Limb (tissue), 2 donors: ENCODE measurements around the gene ANKRA2.

ENCODE experiments used
- DNase-seq, 2 donors: peaks; one replicate each; pipeline ENCODE4 v3.0.0-alpha.2; 2016; ENCODE audit errors: extremely low spot score in 2 of 2

Gene ANKRA2, protein sequence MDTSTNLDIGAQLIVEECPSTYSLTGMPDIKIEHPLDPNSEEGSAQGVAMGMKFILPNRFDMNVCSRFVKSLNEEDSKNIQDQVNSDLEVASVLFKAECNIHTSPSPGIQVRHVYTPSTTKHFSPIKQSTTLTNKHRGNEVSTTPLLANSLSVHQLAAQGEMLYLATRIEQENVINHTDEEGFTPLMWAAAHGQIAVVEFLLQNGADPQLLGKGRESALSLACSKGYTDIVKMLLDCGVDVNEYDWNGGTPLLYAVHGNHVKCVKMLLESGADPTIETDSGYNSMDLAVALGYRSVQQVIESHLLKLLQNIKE

DNA sequence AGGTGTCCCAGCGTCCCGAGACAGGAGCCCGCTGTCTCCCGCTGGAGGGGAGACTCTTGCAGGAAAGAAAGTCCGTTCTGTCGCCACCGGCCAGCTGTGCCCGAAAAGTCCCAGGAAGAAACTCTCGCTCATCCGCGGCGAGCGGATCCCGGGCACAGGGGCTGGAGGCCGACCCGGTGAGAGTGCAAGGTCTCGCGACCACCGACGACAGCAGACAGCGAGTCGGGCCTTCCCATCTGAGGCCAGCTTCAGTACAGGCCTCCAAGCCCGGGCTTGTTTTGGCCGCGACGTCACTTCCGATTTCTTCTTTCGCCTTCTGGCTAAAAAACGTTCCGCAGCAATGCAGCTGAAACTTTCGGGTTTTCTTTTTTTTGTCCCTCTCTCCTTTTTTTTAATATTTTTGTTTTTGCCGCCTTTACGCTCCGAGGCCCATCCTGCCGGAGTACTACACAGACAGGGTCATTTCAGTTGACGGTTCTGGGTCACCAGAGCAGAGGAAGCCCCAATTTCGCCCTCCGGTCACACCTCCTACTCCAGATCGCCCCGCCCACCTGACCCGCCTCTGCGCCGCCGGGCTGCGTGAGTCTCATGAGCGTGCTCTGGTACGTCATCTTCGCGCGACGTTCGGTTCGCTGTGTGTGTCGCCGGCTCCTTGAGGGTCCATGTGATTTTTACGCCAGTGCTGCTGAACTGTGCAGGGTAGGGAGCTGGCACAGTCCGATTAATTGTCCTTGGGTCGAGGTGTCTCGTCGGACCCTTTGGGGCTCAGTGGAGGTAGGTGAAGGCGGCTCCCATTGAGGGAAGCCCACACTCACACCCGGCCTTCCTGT, at the start of gene ANKRA2, which contains the start of gene UTP15:
TSS of gene ANKRA2 (minus strand) at position 501 of the 830 bp plus-strand sequence. CDS start 2,758 bp downstream, outside the sequence.
TSS of gene UTP15 (plus strand) at position 605 of the 830 bp plus-strand sequence. CDS start 1,602 bp downstream, outside the sequence.
- peak; percentile 97 to 99 for DNase-seq

DNA sequence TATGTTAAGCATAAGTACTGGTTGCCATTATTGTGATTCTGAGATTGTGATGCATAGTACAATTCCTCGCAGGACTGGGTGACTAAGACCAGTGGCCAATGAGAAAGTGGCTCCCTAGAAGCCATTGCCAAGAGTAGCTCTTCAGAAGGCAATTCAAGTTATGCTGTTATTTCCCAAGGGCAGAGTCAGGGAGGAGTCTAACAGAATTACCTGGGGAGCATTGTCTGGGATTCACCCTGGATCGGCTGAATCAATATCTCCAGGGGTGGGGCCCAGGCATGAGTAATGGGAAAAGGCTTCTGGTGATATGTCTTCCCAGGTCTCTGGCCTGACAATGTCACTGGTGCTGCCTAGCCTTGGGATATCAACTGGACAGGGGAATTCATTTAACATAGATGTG, 49.6 kb upstream of the ANKRA2 start:
- DNase-seq: no peak

DNA sequence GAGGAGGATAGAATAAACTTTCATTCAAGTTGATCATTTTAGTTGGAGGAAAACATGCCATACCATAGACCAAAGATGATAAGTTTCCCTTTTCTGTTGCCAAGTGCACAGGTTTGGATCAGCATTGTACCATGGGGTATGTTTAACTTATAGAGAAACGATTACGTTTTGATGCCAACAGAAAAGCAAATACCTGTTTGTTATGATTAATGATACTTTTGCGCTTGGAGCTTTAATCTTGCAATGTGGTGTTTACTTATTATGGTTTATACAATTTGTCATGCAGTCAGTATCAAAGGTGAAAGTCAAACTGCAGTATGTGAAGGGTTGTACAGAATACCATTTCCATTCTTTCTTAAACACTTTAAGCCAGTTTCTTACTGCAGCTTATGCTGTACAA, 47.4 kb upstream of the ANKRA2 start:
- no peak for DNase-seq

DNA sequence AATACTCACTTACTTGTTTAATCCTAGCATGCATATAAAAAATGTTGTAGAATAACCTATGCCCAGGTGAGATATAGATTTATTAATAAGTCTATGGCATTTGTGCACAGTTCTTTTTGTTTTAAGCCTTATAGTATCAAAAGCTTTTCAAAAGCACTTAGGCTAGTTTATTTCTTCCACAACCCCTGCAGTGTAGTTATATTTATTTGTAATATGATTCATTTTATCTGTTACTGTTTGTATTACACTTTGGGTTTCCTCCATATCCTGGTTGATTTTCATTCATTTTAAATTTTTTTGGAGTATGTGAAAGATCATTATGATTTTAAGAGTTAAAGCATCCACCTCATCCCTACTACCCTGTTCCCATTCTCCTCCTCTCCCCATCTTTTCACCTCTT, 41.8 kb upstream of the ANKRA2 start:
- no peak for DNase-seq

DNA sequence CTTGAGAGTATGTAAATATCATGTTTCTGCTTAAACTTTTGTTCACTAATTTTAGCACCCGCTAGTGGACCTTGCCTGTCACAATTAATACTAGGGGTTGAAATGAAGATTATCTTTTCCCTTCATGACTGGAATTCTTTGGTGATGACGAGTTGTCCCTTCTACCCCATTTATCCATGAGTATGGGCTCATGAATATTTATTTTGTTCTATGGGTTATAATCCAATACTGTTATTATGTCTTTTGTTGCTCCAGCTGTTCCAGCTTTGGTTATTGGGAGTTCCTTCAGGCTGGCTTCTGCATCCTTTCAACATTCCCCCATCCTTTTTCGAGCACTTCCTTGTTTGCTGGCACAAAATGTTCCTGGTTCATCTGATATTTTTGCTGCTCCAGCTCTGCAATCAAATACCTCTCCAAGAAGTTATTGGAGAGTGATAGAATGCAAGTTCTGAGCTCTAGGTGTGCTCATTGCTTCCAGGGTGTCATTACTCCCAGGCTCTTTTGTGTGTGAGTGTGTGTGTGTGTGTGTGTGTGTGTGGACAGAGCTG, 40.8 kb upstream of the ANKRA2 start:
- DNase-seq: no peak

DNA sequence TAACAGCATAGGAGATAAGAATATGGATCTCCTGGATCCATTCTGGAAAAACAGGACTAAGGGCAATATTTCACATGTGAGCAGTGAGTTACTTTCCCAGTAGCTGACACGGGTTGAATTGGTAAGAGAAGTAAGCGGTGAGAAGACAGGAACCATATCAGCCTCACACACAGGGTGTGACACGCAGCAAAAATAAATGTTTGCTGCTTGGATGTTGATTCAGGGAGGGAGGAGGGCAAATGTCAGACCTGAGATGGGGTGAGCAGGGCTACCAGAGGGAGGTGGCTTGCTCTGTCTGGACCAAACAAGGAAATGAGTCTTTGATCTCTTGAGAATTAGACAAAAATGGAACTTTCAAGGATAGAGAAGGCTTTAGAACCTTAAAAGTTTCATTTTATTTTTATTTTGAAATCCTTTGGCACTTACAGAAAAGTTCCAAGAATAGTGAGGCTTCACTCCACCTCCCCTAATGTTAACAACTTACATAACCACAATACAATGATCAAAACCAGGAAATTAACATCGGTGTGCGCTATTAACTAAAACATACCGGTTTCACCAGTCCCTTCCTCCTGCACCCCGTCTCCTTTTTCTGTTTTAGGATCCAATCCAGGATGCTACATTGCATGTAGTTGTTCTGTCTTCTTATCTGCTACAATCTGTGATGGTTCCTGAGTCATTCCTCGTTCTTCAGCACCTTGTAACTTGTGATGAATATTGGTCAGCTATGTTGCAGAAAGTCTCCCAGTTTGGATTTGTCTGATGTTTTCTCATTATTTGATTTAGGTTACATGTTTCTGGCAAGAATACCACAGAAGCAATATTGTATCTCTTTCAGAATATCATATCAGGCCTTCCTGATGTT, 40.0 kb upstream of the ANKRA2 start:
- no peak for DNase-seq

DNA sequence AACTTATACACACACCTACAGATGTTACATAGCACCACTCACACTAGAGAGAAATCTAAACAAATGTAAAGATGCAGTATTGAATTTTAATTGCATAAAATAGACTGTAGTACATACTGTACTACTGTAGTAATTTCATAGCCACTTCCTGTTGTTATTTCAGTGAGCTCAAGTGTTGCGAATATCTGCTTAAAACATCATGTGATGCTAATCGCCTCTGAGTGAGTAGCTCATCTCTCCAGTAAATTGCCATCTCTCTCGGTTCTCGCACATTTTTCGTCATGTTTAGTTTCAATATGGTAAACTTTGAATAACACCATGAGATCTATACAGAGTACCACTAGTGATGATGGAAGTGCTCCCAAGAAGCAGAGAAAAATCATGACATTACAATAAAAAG, 38.6 kb upstream of the ANKRA2 start:
- DNase-seq: no peak

DNA sequence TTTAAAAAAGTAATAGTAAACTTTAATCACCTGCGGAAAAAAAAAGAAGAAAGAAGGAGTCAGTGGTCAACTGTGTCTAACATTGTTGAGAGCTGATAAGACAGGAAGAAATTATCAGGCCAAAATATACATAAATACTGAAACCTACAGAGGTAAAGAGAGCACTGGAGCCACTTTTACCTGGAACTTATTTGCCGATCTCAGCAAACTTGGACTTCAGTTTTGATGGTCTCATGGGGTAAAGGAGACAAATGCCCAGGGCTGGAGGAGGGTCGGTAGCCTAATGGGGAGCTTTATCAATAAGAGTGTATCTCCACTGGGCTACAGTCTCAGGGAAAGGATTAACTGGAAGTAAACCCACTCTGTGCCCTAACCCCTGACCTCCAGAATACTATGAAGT, 33.9 kb upstream of the ANKRA2 start:
- DNase-seq: no peak

DNA sequence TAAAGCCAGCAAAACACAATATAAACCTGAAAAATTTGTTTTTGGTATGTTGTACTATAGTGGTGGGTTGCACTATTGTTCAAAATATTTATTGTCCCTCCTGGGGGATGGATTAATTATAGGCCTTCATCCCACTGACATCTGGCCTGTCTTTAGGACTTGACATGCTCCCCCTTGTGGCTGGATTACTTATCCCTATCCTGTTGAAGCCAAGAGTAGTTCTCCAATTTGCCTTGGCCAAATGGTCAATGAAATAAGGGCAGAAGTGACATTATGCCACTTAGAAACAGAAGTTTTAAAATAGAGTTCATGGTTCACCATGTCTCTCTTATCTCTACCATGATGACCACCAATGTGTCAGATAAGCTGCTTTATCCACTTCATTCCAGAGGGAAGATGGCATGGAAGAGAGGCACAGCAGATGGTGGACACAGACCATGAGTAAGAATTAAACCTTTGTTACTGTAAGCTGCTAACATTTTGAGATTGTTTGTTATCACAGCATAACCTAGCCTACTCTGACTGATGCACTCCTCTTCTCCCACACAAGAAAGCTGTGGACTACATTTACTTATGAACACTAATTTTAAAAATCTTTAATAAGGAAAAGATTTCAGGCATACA, 31.4 kb upstream of the ANKRA2 start:
- no peak for DNase-seq

DNA sequence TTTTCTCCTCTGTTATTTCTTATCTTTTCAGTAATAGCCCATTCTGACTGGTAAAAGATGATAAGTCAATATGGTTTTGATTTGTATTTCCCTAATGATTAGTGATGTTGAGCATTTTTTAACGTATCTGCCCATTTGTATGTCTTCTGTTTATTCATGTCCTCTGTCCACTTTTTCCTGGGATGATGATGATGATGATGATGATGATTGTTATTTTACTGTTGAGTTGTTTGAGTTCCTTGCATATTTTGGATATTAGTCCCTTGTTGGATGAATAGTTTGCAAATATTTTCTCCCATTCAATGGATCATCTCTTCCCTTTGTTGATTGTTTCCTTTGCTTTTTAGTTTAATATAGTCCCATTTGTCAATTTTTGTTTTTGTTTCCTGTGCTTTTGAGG, 27.1 kb upstream of the ANKRA2 start:
- no peak for DNase-seq

DNA sequence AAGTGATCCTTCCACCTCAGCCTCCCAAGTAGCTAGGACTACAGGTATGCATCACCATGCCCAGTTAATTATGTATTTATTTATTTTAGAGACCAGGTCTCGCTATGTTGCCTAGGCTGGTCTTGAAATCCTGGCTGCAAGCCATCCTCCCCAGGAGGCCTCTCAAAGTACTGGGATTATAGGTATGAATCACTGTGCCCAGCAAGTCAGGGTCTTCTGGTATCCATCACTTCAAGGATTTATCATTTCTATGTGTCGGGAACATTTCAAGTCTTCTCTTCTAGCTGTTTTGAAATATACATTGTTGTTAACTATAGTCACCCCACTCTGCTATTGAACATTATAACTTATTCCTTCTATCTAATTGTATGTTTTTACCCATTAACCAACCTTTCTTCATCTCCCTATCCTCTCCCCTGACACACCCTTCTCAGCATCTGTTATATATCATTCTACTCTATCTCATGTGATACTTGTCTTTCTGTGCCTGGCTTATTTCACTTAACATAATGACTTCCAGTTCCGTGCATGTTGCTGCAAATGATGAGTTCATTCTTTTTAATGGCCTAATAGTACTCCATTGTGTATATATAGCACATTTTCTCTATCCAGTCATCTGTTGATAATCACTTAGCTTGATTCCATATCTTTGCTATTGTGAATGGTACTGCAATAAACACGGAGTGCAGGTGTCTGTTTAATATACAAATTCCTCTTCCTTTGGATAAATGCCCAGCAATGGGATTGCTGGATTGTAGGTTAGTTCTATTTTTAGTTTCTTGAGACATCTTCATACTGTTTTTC, 26.5 kb upstream of the ANKRA2 start:
- DNase-seq: no peak

DNA sequence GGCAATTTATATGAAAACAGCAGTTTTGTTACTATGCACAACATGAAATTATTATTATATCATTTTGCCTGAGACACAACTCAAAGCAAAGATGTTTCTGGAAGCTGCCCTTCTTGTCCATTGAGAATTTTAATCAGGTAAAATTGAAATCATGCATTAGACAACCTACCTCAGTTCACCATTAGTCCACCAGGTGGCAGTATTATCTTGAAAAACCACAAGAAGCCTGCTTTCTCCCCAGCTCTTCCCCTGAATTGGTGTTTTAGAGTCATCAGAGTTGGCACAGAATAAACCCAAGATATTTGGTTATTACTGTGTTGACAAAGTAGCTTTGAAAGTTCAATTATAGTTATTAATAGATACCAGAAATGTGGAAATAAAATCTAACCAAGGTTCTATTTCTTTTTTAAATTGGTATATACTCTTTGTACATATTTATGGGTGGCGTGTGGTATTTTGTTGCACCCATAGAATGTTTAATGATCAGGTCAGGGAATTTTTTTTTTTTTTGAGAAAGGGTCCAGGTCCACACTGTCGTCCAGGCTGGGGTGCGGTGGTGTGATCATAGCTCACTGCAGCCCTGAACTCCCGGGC, 25.8 kb upstream of the ANKRA2 start:
- DNase-seq: peak; percentile 42 to 78

DNA sequence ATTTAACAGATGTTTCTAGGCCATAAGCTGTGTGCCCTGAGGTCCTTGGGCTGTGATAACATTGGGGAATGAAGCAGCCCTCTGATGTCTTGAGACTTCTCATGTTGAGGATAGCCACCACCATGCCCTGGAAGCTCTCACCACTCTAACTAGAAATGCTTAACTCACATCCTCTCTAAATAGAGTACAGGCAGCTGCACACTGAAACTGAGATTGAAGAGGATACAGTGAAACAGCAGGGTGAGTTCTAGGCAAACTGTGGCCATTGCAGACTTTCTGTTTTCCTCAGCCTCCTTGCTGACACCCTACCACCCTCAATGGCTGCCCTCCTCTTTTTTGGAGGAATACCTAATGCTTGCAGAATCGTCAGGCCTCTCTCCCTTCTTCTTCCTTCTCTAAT, 22.5 kb upstream of the ANKRA2 start:
- no peak for DNase-seq

DNA sequence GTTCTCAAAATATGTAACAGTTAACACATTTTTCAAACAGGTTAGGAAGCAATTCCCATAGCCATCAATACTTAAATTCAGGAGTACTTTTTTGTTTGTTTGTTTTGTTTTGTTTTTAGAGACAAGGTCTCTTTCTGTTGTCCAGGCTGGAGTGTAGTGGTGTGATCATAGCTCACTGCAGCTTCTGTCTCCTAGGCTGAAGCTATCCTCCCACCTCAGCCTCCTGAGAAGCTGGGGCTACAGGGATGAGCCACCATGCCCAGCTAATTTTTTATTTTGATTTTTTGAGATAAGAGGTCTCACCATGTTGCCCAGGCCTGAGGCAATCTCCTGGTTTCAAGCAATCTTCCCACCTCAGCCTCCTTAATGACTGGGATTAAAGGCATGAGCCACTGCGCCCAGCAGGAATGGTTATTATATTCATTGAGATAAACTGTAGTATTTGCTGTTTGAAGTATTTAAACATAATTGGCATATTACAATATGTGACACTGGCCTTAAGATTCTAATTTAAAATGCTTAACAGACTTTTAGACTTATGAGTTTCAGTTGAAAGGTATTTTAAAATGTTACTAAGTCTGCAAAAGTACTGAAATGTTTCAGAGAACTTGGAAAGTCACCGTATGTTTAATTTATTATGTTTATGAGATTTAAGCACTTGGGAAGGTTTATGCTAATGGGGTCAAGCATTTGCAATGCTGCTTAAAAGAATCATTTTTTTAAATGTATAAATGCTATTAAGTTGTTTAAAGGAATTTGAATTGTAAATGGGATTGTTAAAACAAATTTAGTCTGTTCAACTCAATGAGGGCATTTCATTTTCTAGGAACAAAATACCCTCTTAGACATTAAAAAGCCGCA, 17.1 kb upstream of the ANKRA2 start:
- no peak for DNase-seq

DNA sequence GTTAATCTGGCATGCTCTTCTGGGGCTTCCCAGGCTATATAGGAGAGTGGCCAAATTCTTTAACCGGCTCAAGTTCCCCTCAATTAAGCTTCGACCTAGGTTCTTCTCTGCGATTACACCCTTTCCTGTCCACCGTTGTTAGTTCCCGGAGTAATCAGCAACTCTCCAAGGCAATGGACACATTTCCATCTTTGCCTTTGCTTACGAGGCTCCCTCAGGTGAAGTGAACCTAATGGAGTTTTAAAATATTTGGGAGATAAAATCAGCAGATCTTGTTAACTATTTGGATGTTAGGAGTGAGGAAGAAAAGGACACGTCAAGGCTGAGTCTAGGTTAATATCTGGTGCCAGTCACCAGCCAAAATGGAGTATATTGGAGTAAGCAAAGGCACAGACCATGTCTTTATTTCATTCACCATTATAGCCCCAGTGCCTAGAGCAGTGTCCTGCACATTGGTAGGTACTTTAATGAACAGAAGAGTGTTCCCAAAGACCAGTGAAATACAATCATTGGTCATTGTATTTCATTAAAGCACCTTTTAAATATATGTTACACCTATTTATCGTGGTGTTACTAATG, 619 bp upstream of the ANKRA2 start:
- DNase-seq: no peak

DNA sequence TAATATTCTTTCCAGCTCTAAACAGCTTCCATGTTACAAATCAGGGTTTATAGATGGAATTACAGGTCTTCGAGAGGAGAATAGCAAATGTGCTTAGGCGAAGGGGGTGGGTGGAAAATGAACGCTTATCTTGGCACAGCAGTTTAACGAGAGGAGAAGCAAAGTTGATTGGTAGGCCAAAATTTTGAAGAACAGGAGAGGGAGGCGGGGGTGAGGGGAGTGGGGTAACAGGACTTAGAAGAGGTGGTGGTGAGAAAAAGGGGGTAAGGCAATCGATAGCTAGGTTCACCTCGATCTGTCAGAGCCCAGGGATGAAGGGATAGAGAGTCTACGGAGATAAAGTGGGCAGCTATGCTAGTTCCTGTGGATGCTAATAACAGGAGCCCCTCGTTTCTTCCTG, 764 bp downstream of the ANKRA2 start:
- DNase-seq: no peak

DNA sequence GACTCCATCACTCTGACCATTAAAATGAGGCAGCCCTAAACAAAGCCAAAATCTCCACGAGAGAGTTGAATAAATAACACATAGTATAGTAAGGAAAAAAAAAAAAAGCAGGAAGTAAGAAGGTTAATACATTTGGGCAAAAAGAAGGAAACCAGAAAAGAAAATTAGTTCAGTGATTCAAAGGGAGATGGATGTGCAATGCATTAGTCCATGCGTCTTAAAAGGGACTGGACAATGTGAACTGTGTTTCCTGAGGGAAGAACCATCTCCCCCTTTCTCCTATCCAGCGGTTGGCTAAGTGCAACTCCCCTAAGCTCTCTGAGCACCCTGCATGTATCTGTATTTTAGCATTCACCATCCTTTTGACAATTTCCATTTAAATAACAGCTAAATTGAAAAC, 1.4 kb downstream of the ANKRA2 start:
- no peak for DNase-seq

DNA sequence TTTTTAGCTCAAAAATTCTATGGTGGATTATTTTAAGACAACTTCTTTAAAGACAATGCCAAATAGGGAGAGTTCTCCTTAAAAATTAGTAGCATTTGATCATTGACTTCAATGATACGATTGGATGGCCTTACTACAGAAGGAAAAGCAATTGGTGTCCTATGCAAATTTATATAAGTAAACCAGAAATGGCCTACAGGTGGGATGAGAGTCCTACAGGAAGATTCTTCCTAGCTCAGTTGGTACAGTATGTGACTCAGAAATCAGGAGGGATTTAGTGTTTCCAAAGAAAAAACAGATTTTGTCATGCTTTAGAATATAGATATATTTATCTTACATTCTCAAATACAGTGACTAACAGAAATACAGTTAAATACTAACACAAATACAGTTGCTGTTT, 6.5 kb downstream of the ANKRA2 start:
- DNase-seq: no peak

DNA sequence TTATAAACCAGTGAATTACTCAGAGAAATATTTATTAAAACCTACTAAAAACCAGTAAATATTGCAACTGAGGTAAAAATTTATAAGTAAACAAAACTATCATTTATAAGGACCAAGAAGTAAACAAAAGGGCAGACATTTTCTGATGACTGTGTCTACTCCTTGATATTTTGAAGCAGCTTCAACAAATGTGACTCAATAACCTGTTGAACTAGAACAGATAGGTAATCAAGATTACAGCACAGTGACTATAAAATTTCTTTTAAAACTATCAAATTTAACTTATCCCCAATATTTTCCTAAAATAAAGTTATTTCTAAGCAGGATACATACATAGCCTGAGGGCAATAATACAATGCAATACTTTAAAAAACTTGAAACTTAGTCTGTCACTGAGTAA, 12.8 kb downstream of the ANKRA2 start:
- DNase-seq: no peak
